Activated naive CD4-positive, alpha-beta T cell treated with anti-CD3 and anti-CD28 coated beads, Interleukin-2, amount 50 U/mL, for 24 hours (primary cell): ENCODE measurements around the gene SMAP1.

Experiments used
- H3K27ac Mint-ChIP-seq: one replicate; pipeline ENCODE4 v1.8.0; 2021; ENCODE audit warnings: mild to moderate bottlenecking, mixed read lengths
- H3K27me3 Mint-ChIP-seq: one replicate; pipeline ENCODE4 v1.8.0; 2021; ENCODE audit warnings: mixed read lengths
- H3K36me3 Mint-ChIP-seq: one replicate; pipeline ENCODE4 v1.8.0; 2021; ENCODE audit warnings: mixed read lengths
- H3K4me1 Mint-ChIP-seq: one replicate; pipeline ENCODE4 v1.8.0; 2021; ENCODE audit warnings: mixed read lengths
- H3K4me3 Mint-ChIP-seq: one replicate; pipeline ENCODE4 v1.8.0; 2021; ENCODE audit warnings: mild to moderate bottlenecking, mixed read lengths
- H3K9me3 Mint-ChIP-seq: one replicate; pipeline ENCODE4 v1.8.0; 2021; ENCODE audit warnings: mixed read lengths

The SMAP1 gene

DNA sequence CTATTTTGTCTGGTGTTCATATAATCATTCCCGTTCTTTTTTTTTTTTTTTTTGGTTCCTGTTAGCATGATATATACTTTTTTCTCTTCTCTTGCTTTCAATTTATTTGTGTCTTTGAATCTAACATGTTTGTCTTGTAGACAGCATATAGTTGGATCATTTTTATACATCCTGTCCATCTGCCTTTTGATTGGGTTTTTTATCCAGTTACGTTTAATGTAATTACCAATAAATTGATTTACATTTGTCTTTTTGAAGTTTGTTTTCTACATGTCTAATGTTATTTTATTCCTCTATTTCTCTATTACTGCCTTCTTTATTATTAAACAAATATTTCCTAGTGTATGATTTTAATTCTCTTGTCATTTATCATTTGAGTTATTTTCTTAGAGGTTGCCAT, 204.8 kb downstream of the SMAP1 start:
- H3K4me3 Mint-ChIP-seq: no peak overlapping the region
- H3K9me3 Mint-ChIP-seq: peaks cover 17% of the 10 kb centered on the region
- H3K27me3 Mint-ChIP-seq: peaks cover 12% of the 10 kb centered on the region
- H3K4me1 Mint-ChIP-seq: no peaks in the 10 kb centered on the region
- H3K27ac Mint-ChIP-seq: no peak overlapping the region
- H3K36me3 Mint-ChIP-seq: peaks cover 8% of the 10 kb centered on the region

- H3K36me3 Mint-ChIP-seq: peaks cover 8% of the 10 kb centered on the region
- H3K4me3 Mint-ChIP-seq: no peak overlapping the region
- peaks cover 22% of the 10 kb centered on the region for H3K27me3 Mint-ChIP-seq
- H3K4me1 Mint-ChIP-seq: no peaks in the 10 kb centered on the region
- peaks cover 16% of the 10 kb centered on the region for H3K9me3 Mint-ChIP-seq
- H3K27ac Mint-ChIP-seq: no peak overlapping the region
Measured at GRCh38 chr6:70874181-70874913, 206.7 kb downstream of the SMAP1 start.

DNA sequence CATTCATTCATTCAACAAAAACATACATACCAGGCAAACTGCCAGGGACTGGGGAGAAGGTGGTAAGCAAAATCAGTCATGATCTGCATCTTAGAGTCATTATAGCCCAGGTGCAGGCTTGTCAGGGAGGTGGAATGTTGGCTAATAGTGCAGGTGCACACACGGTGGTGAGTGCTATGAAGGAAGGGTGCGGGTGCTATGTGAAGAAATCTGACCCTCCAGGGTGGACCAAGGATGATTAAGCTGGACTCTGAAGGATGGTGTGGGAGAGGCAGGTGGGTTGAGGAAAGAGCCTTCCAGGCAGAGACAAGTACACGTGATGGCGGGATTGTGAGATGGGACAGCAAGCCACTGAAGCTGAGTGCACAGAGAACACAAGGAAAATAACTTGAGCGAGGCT, 211.8 kb downstream of the SMAP1 start:
- Mint-ChIP-seq H3K4me3 (no peak overlapping the region), H3K27me3 (peaks cover 31% of the 10 kb centered on the region), H3K36me3 (no peaks in the 10 kb centered on the region), H3K9me3 (no peaks in the 10 kb centered on the region), H3K27ac (no peak overlapping the region), H3K4me1 (no peaks in the 10 kb centered on the region)

DNA sequence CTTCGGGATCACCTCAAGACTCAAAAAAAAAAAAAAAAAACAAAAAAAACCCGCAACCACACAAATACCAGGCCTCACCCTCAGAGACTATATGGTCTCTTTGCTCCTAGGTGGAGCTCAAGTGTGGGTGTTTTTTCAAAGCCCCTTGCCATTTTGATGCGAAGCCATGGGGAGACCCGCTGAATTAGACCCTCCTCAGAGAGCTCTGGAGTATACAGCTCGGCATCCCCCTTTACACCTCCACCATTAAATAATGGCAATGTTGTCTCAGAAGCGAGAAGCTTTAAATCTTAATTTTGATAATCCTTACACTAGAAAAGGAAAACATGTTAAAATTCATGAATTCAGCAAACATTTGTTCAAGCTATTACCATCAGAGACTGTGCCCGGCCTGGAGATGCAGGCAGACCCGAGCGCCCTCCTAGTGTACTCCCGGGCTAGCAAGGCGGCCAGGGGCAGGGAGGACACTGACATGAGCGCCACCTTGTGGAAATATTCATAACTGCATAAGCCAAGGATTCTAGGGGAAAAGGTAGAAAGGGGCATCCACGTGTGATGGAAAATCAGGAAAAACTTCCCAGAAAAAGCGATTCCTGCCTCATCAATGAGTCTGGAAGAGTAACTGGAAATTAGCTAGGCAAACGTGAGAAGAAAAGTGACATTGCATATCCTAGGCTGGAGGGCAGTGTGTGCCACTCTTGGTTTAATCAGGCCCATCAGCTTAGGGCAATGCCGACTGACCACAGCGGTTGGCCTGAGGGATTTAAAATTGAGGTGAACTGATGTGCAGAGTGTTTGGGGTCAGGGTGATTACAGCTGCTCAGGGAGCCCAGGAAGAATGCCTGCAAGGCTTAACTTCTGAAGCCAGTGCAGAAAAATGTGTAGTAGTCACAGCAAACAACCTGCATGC, 216.6 kb downstream of the SMAP1 start:
- Mint-ChIP-seq H3K27me3 (peaks cover 16% of the 10 kb centered on the region), H3K27ac (no peak overlapping the region), H3K9me3 (no peaks in the 10 kb centered on the region), H3K4me3 (no peak overlapping the region), H3K36me3 (no peaks in the 10 kb centered on the region), H3K4me1 (no peaks in the 10 kb centered on the region)

- Mint-ChIP-seq H3K4me1 (no peaks in the 10 kb centered on the region), H3K4me3 (no peak overlapping the region), H3K36me3 (no peaks in the 10 kb centered on the region), H3K27me3 (peaks cover 9% of the 10 kb centered on the region), H3K27ac (no peak overlapping the region), H3K9me3 (no peaks in the 10 kb centered on the region)
Measured at GRCh38 chr6:70886071-70886470, 218.4 kb downstream of the SMAP1 start.

- peaks cover 7% of the 10 kb centered on the region for H3K27me3 Mint-ChIP-seq
- no peaks in the 10 kb centered on the region for H3K4me1 Mint-ChIP-seq
- H3K36me3 Mint-ChIP-seq: no peaks in the 10 kb centered on the region
- no peak overlapping the region for H3K27ac Mint-ChIP-seq
- H3K4me3 Mint-ChIP-seq: no peak overlapping the region
- no peaks in the 10 kb centered on the region for H3K9me3 Mint-ChIP-seq
Measured at GRCh38 chr6:70886661-70887060, 219.0 kb downstream of the SMAP1 start.

DNA sequence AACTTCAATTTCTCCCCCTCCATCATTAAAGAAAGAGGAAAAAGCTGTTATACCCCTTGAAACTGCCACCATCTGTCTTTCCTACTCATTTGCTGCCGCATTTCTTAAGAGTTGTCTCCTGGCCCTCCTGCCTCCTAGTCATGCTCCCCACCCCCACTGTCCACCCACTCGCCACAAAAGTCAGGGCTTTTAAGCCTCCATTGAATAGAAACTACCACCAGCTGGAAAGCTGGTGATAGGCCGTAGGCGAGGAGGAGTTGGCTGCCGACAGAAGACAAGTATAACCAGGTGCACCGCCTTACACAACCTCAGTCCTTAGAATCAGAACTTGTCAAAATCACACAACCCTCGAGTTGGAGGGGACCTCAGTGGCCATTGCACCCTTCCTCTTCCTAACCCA, 221.6 kb downstream of the SMAP1 start:
- no peak overlapping the region for H3K4me3 Mint-ChIP-seq
- H3K4me1 Mint-ChIP-seq: no peaks in the 10 kb centered on the region
- no peak overlapping the region for H3K27ac Mint-ChIP-seq
- H3K27me3 Mint-ChIP-seq: peaks cover 5% of the 10 kb centered on the region
- no peaks in the 10 kb centered on the region for H3K36me3 Mint-ChIP-seq
- no peaks in the 10 kb centered on the region for H3K9me3 Mint-ChIP-seq

- Mint-ChIP-seq H3K36me3 (no peaks in the 10 kb centered on the region), H3K27me3 (peaks cover 6% of the 10 kb centered on the region), H3K27ac (no peak overlapping the region)
Measured at GRCh38 chr6:70894001-70894400, 226.3 kb downstream of the SMAP1 start.

DNA sequence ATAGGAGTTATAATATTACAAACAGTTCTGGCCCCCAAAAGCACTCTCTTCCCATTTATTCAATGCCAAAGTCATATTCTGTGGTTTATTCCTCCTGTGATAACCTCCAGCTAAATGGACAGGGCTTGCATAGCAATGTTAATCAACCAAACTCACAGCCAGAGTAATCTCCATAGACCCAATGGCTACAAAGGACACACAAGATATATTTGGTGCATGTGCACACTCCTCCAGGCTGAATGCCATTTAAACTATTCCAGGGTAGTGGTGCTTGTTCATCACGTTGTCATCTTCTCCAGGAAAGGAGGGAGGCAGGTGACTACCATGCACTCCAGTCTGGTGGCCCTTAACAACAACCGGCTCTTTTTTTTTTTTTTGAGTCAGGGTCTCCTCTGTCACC, 232.4 kb downstream of the SMAP1 start:
- no peaks in the 10 kb centered on the region for H3K9me3 Mint-ChIP-seq
- H3K4me3 Mint-ChIP-seq: no peak overlapping the region
- H3K27me3 Mint-ChIP-seq: peaks cover 11% of the 10 kb centered on the region
- no peaks in the 10 kb centered on the region for H3K4me1 Mint-ChIP-seq
- H3K36me3 Mint-ChIP-seq: no peaks in the 10 kb centered on the region
- no peak overlapping the region for H3K27ac Mint-ChIP-seq

More at GRCh38 chr6:70894001-70894400, 226.3 kb downstream of the SMAP1 start:
- no peaks in the 10 kb centered on the region for H3K4me1 Mint-ChIP-seq
- no peaks in the 10 kb centered on the region for H3K9me3 Mint-ChIP-seq
- no peak overlapping the region for H3K4me3 Mint-ChIP-seq

DNA sequence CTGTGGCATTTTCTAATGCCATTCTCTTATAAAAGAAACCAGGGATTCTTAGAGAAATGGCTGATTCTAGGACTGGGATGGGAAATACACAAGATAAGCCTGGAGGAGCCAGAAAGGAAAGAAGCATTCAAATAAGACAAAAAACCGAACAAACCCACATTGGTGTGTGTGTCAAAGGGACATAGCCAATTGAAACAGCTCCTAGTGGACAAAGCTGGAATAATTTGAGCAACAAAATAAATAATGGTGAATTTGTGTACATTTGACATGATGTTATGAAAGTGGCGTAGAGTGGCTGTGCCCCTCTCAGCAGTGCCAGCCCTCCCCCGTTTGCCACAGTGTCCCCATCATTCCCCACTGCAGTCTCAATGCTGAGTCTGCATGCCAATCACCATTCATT, 233.6 kb downstream of the SMAP1 start:
- H3K36me3 Mint-ChIP-seq: no peaks in the 10 kb centered on the region
- H3K4me3 Mint-ChIP-seq: no peak overlapping the region
- no peaks in the 10 kb centered on the region for H3K4me1 Mint-ChIP-seq
- no peaks in the 10 kb centered on the region for H3K9me3 Mint-ChIP-seq
- H3K27ac Mint-ChIP-seq: no peak overlapping the region
- peaks cover 13% of the 10 kb centered on the region for H3K27me3 Mint-ChIP-seq

GRCh38 chr6:70903665-70904452, 236.2 kb downstream of the SMAP1 start:
- peaks cover 12% of the 10 kb centered on the region for H3K27me3 Mint-ChIP-seq
- no peaks in the 10 kb centered on the region for H3K36me3 Mint-ChIP-seq
- no peak overlapping the region for H3K27ac Mint-ChIP-seq
- no peaks in the 10 kb centered on the region for H3K9me3 Mint-ChIP-seq
- no peak overlapping the region for H3K4me3 Mint-ChIP-seq
- H3K4me1 Mint-ChIP-seq: no peaks in the 10 kb centered on the region

DNA sequence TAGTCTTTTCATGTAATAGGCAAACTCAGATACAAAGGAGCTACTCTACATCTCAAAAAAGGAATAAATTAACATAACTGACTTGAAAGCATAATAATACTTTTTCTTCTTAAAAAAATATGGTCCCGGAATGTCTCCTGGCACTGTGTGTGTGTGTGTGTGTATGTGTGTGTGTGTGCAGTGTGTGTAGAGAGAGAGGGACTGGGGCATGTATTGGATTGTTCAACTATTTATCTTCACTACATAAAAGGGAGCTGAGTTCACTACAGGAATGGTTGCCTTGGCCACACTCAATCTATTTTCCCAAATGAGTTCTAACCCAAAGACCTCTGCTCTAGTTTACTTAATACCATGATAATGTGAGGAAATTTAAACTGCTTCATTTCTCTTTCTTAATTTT, 238.1 kb downstream of the SMAP1 start:
- Mint-ChIP-seq H3K4me3 (no peak overlapping the region), H3K27ac (no peak overlapping the region), H3K36me3 (no peaks in the 10 kb centered on the region), H3K27me3 (peaks cover 14% of the 10 kb centered on the region), H3K4me1 (no peaks in the 10 kb centered on the region), H3K9me3 (no peaks in the 10 kb centered on the region)
